ENCODE measurements around the gene ETFA. TPM values are rescaled to one million over a fixed set of nuclear protein-coding genes. Genes with fewer than 3 reads are reported as not detected.

The ETFA gene
- total RNA-seq, 3 donors from 2014 or later (not counting 1 experiment from before 2014, with no cell fraction given), result 71.9 to 93.1 (median 79.8) TPM

DNA sequence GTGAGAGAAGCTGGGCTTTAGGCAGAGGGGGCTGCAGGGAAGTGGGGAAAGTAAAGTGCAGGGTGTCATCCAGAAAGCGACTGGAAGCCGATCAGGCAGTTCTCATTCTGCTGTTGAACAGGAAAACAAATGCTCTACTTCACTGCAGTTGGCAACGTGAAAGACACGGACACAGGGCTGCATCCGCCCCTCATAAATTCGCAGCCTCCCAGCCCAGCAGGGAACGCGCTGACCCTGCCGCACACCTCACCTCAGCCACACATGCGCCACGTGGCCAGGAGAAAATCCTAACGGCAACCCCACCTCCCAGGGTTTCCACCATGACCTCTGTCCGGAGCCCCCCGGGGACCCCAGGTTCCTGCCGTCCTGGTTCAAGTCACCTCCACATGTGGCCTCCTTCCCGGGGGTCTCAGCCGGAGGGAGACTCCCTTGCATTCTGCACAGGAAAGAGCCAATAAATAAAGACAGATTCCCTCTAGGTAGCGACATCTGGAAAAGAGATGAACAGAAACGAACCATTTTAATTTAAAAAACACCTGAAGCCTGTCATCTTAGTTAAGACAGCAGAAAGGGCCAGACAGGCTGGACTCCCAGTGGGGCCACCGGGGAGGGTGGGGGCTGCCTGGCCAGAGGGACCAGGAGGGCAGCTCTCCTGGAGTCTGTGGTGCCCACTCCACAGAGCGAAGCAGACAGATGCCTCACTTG is 132.8 kb downstream of the ETFA start:
- no peak overlapping the region for H3K4me3 Mint-ChIP-seq
- intact Hi-C loops (cut with micrococcal nuclease), result no loop called here
- no peaks in the 10 kb centered on the region for H3K9me3 Mint-ChIP-seq
- no peaks in the 10 kb centered on the region for H3K36me3 Mint-ChIP-seq
- no peaks in the 10 kb centered on the region for H3K4me1 ChIP-seq (ENCODE audit: control insufficient read depth, insufficient read depth, low read length)
- H3K4me1 Mint-ChIP-seq, result no peaks in the 10 kb centered on the region
- H3K27ac ChIP-seq (ENCODE audit: low read length), result no peak overlapping the region
- DNase-seq, result no peak
- WGBS (ENCODE audit: insufficient coverage), result 62% methylated on average over 21 of the region's 21 CpGs
- H3K9me3 ChIP-seq (ENCODE audit: control insufficient read depth, insufficient read depth, low read length), result no peaks in the 10 kb centered on the region
- ATAC-seq, result no peak
- no peaks in the 10 kb centered on the region for H3K27me3 ChIP-seq (ENCODE audit: control insufficient read depth, insufficient read depth, low read length)
- no peaks in the 10 kb centered on the region for H3K36me3 ChIP-seq (ENCODE audit: control insufficient read depth, insufficient read depth, low read length)
- H3K27ac Mint-ChIP-seq, result no peak overlapping the region
- TF ChIP-seq, protein P1, sequence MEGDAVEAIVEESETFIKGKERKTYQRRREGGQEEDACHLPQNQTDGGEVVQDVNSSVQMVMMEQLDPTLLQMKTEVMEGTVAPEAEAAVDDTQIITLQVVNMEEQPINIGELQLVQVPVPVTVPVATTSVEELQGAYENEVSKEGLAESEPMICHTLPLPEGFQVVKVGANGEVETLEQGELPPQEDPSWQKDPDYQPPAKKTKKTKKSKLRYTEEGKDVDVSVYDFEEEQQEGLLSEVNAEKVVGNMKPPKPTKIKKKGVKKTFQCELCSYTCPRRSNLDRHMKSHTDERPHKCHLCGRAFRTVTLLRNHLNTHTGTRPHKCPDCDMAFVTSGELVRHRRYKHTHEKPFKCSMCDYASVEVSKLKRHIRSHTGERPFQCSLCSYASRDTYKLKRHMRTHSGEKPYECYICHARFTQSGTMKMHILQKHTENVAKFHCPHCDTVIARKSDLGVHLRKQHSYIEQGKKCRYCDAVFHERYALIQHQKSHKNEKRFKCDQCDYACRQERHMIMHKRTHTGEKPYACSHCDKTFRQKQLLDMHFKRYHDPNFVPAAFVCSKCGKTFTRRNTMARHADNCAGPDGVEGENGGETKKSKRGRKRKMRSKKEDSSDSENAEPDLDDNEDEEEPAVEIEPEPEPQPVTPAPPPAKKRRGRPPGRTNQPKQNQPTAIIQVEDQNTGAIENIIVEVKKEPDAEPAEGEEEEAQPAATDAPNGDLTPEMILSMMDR (IDR thresholded peaks at IDR 0.05), result no peak
- H3K27me3 Mint-ChIP-seq (ENCODE audit: low read depth in 2 of 2), result peaks cover 10 to 14% of the 10 kb centered on the region in 2 donors
- H3K4me3 ChIP-seq (ENCODE audit: low read length), result no peak overlapping the region

DNA sequence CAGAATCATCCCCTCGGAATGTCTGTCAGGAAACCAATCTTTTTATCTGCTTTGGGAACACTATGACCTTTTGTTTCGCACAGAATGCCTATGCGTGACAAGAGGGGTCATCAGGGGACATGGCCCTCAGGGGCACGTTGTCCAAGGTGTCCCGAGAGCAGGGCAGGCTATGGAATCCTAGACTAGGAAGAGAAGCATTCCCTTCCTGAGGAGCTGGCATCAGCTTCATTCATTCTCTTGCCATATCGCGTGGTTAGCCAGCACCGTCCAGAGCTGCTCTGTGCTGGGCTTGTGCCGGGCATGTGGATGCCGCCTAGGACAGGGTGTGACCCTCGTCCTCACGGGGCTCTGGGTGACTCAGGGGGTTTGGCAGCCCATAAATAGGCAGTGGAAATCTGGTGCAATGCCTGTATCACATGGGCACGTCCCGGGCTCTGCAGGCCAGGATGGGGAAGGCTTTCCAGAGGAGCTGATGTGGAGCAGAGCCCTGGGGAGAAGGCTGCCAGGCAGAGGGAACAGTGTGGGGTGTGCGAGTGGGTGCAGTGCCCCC is 133.7 kb downstream of the ETFA start:
- H3K36me3 Mint-ChIP-seq, result no peaks in the 10 kb centered on the region
- WGBS (ENCODE audit: insufficient coverage), result 80% methylated on average over 15 of the region's 15 CpGs
- H3K27ac Mint-ChIP-seq, result no peak overlapping the region
- peaks cover 10 to 14% of the 10 kb centered on the region in 2 donors for H3K27me3 Mint-ChIP-seq (ENCODE audit: low read depth in 2 of 2)
- H3K9me3 ChIP-seq (ENCODE audit: control insufficient read depth, insufficient read depth, low read length), result no peaks in the 10 kb centered on the region
- H3K27me3 ChIP-seq (ENCODE audit: control insufficient read depth, insufficient read depth, low read length), result no peaks in the 10 kb centered on the region
- intact Hi-C loops (cut with micrococcal nuclease), result no loop called here
- H3K4me1 Mint-ChIP-seq, result no peaks in the 10 kb centered on the region
- H3K4me3 Mint-ChIP-seq, result no peak overlapping the region
- DNase-seq (no peak), ATAC-seq (no peak)
- TF ChIP-seq, protein P1 (IDR thresholded peaks at IDR 0.05), result no peak
- H3K36me3 ChIP-seq (ENCODE audit: control insufficient read depth, insufficient read depth, low read length), result no peaks in the 10 kb centered on the region
- H3K4me1 ChIP-seq (ENCODE audit: control insufficient read depth, insufficient read depth, low read length), result no peaks in the 10 kb centered on the region
- H3K9me3 Mint-ChIP-seq, result no peaks in the 10 kb centered on the region
- no peak overlapping the region for H3K4me3 ChIP-seq (ENCODE audit: low read length)
- no peak overlapping the region for H3K27ac ChIP-seq (ENCODE audit: low read length)

DNA sequence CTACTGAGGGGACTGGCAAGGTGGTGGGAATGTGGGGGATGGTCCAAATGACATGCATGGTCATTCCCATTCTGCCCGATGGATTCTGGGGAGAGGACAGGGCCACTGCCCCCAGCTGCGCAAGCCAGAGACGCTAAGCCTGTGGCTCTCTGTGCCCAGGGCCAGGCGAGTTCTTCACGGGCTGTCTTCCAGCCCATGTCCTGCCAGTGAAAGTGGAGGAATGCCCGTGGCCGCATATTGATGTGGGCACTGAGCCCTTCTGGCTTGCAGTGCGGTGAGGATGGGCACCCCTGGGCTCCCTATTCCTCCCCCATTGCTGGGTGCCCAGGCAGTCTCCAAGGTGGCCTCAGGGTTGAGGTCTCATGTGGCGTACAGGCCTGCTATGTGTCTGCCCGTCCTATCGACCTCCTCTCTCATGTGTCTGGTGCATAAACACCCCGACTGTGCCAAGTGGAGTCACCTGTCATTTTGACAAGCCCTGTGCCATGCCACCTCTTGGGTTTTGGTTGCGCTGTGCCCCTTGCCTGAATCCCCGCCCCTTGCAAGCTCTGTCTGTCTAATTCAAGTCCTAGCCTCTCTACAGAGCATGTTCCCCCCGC is 134.7 kb downstream of the ETFA start:
- H3K4me1 Mint-ChIP-seq, result no peaks in the 10 kb centered on the region
- ATAC-seq (no peak), DNase-seq (no peak)
- H3K27ac ChIP-seq (ENCODE audit: low read length), result no peak overlapping the region
- no peak overlapping the region for H3K4me3 ChIP-seq (ENCODE audit: low read length)
- H3K27ac Mint-ChIP-seq, result no peak overlapping the region
- H3K9me3 ChIP-seq (ENCODE audit: control insufficient read depth, insufficient read depth, low read length), result no peaks in the 10 kb centered on the region
- 92% methylated on average over 15 of the region's 15 CpGs for WGBS (ENCODE audit: insufficient coverage)
- H3K27me3 Mint-ChIP-seq (ENCODE audit: low read depth in 2 of 2), result peaks cover 7 to 14% of the 10 kb centered on the region in 2 donors
- no peaks in the 10 kb centered on the region for H3K36me3 ChIP-seq (ENCODE audit: control insufficient read depth, insufficient read depth, low read length)
- H3K4me1 ChIP-seq (ENCODE audit: control insufficient read depth, insufficient read depth, low read length), result no peaks in the 10 kb centered on the region
- H3K27me3 ChIP-seq (ENCODE audit: control insufficient read depth, insufficient read depth, low read length), result no peaks in the 10 kb centered on the region
- TF ChIP-seq, protein P1 (IDR thresholded peaks at IDR 0.05), result no peak
- no peaks in the 10 kb centered on the region for H3K9me3 Mint-ChIP-seq
- intact Hi-C loops (cut with micrococcal nuclease), result no loop called here
- no peaks in the 10 kb centered on the region for H3K36me3 Mint-ChIP-seq
- no peak overlapping the region for H3K4me3 Mint-ChIP-seq
